Iris pigment epithelial cell (primary cell): ENCODE measurements around the gene LPIN2.
"Not testable (repeated sequence)": the region's sequence is repeated elsewhere in the genome, so short reads cannot be mapped to it uniquely, and the experiment has no call there.

Experiments used
- DNase-seq: peaks from one replicate; pipeline ENCODE4 v3.0.0-alpha.2; 2011; ENCODE audit warnings: low read depth

LPIN2 gene

DNA sequence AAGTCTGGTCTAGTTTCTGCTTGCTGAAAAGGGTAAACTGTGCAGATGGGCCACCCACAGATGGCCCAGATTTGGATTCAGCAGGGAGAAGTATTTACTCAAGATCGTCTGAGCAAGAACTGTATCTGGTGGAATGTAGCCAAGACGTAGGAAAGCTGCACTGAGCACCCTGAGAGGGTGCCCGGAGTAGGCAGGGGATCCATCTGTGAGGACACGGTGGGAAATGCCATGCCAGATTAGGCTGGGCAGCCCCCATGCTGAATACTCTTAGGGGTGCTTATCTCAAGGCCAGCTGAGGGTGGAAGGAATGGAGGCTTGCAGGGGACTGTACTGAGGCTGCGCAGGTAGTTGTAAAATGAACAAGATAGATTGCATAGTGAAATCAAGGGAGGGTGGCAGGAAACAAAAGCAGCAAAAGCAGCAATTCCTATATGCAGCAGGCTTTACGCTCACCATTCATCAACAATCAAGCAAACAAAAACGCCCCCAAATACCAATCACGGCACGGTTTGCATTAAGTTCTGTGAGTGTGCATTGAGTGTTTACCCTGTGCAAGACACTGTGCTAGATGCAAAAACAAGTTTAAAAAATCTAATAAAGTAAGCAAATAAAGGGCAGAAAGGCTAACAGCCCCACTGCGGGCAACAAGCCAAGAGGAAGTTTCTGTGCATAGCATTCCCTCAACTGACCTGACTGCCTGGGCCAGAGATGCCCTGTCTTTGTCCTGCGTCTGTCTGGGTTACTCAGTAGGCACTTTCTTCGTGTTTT, 32.2 kb upstream of the LPIN2 start:
- DNase-seq: no peak

DNA sequence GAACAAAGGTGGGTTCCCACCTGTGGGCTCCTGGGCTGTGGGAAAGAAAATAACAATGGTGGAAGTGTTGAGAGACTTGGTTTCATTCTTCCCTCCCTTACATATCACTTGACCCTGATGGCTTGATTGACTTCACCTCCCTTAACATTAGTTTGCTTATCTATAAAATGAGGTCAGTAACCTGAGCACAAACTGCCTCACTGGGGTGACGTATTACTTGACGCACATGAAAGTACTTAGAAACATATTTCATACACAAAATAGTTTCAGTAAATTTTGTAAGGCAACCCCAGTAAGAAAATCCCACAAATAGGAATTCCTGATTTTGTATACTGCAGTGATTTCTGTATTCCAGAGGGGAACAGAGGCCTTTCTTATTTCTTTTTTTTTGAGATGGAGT, 29.4 kb upstream of the LPIN2 start:
- DNase-seq: no peak

DNA sequence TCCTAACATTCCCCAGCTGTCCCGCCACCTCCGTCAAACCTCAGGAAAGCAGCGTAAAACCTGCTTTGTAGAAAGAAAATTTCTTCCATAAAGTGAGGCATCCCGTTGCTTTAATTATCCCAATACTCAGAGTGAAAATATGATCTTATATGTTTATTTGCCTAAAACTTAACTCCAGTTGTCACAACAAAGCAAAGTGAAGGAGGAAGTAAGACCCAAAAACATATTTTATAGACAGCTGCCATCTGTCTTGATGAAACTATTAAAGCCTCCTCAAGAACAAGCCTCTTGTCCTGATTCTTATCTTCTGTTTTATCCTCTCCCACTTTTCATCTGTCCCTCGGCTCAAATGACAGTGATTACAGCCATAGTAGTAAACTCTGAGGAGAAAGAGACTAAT, 28.9 kb upstream of the LPIN2 start:
- no peak for DNase-seq

DNA sequence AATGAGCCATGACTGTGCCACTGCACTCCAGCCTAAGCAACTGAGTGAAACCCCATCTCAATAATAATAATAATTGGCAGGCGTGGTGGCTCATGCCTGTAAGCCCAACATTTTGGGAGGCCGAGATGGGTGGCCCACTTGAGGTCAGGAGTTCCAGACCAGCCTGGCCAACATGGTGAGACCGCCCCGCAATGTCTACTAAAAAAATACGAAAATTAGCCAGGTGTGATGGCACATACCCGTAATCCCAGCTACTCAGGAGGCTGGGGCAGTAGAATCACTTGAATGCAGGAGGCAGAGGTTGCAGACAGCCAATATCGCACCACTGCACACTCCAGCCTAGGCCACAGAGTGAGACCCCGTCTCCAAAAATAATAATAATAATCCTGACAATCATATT, 27.9 kb upstream of the LPIN2 start:
- DNase-seq: no peak

DNA sequence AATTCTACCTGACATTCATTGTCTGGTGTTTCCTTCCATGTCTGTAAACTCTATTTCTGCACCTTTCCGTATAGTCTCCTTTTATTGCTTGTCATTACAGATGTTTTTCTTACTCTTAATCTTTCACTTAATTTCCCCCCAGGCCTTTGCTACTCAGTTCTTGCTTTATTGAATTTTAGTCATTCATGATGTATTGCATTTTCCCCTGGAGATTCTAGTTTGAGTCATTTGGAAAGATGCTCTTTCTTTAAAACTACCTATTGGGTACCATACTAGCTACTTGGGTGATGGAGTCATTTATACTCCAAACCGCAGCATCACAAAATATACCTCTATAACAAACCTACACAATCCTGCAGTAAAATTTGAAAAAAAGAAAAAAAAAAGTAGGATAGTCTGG, 27.2 kb upstream of the LPIN2 start:
- DNase-seq: no peak

DNA sequence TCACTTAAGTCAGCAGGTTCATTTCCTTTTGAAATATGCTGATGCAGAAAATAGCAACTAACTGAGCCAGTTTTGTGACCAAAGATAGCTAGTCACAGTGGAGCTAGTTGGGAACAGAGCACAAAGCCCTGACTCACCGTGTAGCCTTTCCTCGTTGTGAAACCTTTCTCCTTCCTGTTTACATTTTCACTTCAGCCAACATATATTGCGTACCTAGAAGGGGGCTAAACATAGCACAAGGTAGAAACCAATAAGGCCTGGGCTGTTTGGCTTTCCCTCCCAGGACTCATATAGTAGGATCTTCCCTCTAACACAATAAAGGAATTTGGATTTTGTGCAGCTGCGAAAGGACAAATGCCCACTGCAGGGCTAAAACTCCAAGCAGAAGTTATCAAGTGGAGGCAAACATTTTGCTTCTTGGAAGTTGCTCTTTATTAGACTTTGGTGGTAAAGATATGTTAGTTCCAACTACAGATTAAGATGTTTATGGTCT, 24.5 kb upstream of the LPIN2 start:
- peak; percentile 90 for DNase-seq

DNA sequence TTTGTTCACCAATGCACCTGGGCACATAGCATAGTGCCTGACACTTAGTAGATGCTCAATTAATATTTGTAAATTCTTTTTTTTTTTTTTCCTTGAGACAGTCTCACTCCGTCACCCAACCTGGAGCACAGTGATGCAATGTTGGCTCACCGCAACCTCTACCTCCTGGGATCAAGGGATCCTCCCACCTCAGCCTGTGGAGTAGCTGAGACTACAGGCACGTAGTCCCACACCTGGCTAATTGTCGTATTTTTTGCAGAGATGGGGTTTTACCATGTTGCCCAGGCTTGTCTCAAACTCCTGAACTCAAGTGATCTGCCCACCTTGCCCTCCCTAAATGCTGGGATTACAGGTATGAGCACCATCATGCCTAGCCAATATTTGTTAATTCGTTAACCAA, 23.2 kb upstream of the LPIN2 start:
- no peak for DNase-seq

DNA sequence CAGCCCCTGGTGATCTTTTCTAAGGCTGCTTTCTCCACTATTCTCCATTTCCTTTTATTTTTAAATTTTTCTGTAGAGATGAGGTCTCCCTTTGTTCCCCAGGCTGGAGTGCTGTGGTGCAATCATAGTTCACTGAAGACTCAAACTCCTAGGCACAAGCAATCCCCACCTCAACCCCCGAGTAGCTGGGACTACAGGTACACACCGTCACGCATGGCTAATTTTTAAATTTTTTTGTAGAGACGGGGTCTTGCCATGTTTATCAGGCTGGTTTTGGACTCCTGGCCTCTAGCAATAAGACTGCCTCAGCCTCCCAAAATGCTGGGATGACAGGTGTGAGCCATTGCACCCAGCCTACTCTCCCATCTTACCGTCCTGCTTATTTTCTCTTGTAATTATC, 22.7 kb upstream of the LPIN2 start:
- DNase-seq: no peak

DNA sequence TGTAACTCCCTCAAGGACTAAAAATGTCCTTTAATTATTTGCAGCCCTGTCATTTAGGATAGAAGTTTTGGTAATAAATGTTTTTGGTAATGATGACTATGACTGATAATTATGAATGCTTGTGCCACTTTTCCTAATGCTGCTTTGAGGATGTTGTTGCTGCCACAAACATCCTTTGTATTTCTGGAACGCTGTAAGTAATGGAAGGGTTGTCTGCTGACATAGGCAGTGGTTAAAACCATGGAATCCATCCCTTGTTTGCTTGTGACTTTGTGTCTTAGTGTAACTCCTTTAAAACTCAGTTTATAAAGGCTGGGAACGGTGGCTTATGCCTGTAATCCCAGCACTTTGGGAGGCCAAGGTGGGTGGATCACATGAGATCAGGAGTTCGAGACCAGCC, 19.8 kb upstream of the LPIN2 start:
- no peak for DNase-seq

DNA sequence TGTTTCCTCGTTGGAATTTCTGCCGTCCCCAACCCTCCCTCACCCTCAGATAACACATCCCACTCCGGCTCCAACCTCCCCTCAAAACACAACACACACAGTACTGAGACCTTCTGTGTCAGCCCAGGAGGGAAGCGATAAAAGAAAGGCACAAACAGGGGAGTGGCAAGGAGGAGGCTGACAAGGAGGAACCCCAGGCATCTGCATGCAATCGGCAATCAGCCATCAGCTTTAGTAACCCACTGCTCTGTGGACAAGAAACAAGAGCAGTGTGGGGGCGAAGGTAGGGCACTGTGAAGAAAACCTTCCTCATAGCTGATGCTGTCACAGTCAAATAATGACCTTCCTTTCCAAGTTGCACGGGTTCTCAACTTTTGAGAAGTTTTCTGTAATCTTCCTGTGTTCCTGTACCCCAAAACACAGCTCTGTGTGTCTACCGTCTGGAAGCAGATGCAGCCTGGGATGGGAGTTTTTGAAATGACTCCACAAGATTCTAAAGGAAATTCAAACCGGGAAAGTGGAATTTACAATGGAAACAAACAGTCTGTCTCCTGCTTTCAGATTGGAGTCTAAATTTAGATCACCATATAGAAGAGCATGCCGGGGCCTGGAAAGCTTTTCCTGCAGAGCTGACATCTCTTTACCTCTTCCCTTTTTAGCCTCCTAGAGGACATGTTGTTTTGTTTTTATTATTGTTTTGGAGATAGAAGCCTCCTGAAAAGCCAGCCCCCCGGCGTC, 16.4 kb upstream of the LPIN2 start:
- peak; percentile 37 for DNase-seq

DNA sequence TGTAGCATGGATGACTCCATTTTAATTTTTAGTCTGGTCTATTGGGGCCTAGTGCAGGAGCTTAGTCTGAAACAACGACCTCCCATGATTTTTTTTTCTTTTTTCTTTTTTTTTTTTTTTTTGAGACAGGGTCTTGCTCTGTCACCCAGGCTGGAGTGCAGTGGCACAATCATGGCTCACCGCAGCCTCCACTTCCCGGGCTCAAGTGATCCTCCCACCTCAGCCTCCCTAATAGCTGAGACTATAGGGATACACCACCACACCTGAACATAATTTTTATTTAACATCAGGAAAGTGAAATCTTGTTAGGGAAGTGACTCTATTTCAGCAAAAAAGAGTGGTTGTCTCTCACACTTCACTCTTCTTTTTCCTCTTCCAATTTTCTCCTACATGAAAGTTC, 15.2 kb upstream of the LPIN2 start:
- not testable (repeated sequence) for DNase-seq

DNA sequence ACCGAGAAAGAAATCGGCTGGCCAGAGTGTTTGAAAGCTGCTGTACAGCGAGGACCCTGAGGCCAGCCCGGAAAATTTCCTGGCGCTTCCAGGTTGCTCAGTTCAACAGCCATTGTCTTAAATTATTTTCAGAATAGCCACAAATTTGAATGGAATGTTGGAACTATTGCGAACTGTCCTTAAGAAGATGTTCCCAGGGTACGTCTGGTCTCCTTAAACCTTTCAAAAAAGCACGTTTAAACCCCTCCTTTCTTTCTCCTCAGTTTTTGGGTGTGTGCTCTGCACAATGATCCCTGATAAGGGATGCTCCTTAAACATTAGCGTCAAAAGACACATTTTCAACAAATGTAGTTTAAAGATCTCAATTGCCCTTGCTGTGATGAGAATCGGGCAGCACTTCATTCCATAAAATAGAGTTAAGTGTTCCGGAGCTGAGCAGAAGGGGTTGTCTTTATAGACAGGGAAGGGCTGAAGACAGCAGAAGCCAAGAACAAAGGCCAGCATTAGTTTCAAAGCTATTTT, 14.5 kb upstream of the LPIN2 start:
- DNase-seq: no peak

DNA sequence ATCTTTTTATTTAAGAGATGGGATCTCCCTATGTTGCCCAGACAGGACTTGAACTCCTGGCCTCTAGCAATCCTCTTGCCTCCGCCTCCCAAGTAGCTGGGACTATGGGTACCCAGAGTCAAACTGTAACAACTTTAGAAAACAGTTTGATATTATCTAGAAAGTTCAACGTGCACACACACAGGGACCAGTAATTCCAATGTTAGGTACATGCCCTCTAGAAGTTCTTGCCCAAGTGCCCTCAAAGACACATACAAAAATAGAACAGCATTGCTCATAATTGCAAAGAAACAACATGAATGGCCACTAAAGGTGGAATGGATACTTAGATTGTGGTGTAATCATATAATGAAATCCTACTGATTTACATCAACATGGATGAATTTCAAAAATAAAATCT, 12.6 kb upstream of the LPIN2 start:
- DNase-seq: no peak

DNA sequence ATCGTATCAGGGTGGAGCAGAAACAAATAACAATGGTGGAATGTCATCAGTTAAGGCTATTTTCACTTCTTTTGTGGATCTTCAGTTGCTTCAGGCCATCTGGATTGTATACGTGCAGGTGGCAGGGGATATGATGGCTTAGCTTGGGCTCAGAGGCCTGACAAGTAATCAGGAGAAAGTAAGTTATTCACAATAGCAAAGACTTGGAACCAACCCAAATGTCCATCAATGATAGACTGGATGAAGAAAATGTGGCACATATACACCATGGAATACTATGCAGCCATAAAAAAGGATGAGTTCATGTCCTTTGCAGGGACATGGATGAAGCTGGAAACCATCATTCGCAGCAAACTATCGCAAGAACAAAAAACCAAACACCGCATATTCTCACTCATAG, 10.7 kb upstream of the LPIN2 start:
- DNase-seq: not testable (repeated sequence)

DNA sequence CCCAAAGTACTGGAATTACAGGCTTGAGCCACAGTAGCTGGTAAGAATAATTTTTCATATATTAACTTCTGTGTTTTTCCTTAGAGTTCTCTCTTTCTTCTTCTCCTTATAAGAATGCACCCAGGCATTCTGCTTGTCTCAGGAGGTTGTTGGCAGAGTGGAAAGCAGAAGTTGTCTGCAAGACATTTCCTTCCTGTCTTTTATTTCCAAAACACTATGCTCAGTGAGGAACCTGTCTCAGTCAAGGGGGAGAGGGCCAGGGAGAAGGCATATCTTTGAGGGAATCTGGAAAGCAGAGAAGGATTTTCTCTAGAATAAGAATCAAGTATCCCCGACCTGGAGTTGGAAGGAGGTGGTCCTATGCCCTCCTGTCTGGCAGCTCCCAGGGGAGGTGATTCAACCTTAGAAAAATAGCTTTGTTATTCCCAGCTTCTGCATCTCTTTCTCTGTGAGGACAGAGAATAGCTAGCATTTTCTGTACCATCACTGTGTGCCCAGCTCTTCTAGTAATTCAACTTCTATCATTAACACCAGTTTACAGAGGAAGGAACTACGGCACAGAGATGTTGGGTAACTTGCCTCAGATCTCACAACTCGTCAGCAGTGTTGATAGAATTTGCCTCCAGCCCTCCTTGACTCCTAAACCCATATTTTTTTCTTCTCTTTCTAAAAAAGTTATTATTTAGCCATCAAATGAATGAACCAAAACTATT, 3.8 kb upstream of the LPIN2 start:
- DNase-seq: no peak

DNA sequence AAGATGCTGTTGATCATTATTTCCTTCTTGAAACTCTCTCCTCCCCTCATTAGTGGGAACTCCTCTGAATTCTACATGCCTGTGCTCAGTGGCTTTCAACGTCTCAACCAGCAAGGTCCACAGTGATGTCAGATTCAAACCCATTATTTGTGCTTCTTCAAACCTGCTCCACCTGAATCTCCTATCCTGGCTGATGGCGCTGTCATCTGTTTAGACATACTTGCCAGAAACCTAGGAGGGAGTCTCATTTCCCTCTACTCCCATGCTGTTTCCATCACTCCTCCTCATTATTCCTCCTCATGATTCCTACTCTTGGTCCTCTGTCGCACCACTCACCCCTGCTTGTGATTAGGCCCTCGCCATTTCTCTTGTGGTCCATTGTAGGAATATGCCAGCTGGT, 2.9 kb upstream of the LPIN2 start:
- DNase-seq: no peak

DNA sequence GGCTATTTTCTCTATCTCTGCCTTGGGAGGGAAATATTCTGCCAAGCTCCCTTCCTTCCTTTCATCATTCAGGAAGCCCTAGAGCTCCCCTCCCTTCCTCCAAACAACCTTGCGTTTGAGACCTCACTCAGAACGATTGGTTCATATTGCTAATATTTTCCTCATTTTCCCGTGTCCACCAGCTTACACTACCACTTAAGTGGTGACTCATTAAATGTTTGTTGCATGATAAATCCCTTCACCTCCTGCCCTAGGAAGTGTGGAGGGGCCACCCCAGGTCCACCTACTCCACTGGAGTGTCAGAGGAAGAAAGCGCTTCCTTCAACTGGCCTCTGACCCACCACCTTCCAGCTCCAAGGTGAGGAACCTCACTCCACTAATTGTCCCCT, 2.3 kb upstream of the LPIN2 start:
- peak; percentile 89 for DNase-seq

DNA sequence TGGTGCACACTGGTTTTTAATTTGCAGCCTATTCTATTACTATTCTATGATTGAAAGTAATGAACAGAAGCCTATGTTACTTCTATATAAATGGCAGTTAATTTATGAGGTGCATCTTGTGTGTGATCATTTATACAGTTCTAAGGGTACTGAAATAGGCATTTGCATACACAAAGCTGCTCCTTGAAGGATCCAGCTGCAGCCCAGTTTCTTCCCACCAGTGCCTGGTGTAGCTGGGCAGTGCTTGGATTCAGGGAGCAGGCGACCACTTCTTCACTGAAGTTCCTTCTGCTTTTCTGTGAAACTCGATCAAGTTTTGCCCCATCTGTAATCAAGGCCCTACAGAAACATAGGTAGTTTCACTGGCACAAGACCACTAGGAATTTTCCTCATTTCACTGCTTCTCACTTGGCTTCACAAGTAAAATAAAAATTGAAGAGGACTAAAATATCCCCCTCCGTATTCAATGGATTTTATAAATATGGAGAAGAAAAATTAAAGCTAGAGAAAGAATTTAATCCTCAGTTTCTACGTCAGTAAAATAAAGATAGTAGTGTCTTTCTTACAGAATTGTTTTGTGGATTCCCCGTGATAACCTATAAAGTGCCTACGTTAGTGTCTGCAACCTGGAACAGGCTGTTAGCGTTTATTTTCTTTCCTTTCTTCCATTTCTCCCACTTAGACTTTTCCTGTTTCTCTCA, 1.7 kb upstream of the LPIN2 start:
- peak; percentile 12 for DNase-seq

DNA sequence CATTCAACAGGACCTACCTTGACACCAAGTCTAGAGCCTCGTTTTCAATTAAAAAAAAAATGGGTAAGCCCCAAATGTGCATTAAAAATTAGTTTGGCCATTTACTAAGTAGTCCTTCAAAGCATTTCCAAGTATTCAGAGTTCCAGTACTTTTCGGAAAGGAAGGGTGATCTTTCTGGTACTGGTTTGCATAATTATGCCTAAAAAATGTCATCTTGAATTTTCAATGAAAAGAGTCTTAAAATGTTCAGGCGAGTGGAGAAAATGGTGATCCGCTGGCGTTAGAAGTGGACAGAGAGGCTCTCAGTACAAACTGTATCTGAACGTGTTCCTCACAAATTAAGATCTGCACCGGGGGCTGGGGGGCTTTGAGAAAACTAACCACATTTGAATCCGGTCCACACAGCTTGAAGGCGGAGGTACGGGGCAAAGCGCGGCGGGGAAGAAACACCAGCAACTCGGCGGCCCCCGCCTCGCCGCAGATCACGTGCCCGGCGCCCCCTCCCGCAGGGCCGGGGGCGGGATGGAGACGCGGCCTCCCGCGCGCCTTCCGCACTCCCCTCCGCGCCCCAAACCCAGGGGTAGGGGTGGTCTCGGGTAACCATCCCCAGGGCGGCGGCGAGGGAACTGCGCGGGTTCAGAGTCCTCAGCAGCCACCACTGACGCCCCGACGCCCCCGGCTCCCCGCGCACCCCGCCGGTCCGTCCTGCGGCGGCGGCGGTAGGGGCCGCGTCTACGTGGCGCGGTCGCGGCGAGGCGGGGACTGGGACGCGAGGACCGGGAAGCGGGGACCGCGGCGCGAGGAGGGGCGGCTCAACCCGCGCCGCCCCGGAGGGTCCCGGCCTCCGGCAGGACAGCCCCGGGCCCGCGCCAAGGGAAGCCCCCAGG, 564 bp downstream of the LPIN2 start:
- peak; percentile 40 for DNase-seq

DNA sequence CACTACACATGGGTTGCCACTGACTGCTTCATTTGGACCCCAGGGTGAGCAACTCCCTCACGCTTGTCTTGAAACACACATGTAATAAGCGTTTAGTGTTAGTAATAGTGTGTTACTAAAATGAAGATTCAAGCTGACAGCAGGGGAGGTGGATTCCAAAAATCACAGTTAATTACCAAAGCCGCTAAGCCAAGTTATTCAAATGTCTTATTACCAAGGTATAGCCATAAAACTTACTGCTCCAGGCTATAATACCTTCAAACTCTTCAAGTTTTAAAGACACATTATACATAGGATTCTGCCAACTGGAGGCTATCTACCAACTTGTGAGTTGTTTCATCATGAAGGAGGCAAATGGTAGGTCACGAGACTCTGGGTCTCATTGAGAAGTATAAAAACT, 2.9 kb downstream of the LPIN2 start:
- DNase-seq: no peak

DNA sequence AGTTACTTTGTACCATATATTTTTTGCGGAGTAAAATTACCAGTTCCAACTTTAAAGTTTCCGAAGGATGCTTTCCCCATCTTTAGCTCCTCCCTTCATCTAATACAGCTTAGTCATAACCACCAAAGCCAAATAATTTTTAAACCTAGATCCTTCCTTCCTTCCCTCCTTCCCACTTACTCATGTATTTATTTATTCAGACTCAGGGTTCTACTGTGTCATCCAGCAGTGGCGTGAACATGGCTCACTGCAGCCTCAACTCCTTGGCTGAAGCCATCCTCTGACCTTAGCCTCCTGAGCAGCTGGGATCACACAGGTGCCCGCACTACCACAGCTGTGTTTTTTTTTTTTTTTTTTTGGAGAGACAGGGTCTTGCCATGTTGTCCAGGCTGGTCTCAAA, 4.4 kb downstream of the LPIN2 start:
- DNase-seq: peak; percentile 89
